H9 (cell line): ENCODE measurements around the gene SEMA3C. TPM values are rescaled to one million over a fixed set of nuclear protein-coding genes. Genes with fewer than 3 reads are reported as not detected.
A peak's percentile ranks its signal among the peaks of the same experiment; 100 is the strongest.

Experiments
- DNase-seq: peaks from one replicate; pipeline ENCODE4 v3.0.0-alpha.2; 2017
- H2AFZ ChIP-seq: one replicate; pipeline ENCODE4 v1.6.1; 2013; ENCODE audit warnings: mild to moderate bottlenecking, low read length, control low read depth, moderate library complexity
- H2AK5ac ChIP-seq: 2 replicates; pipeline ENCODE4 v1.6.1; 2013; ENCODE audit warnings: low read length, control low read depth, mixed read lengths; ENCODE audit not compliant: insufficient read length
- H2BK120ac ChIP-seq: one replicate; pipeline ENCODE4 v1.6.1; 2013; ENCODE audit warnings: low read depth, mild to moderate bottlenecking, low read length, control low read depth, inconsistent platforms; ENCODE audit not compliant: poor library complexity, severe bottlenecking
- H2BK12ac ChIP-seq: 2 replicates; pipeline ENCODE4 v1.6.1; 2013; ENCODE audit warnings: low read length, control low read depth, mixed read lengths, low read depth; ENCODE audit not compliant: insufficient read length
- H2BK15ac ChIP-seq: 2 replicates; pipeline ENCODE4 v1.6.1; 2013; ENCODE audit warnings: low read depth, low read length, control low read depth
- H2BK20ac ChIP-seq: one replicate; pipeline ENCODE4 v1.6.1; 2013; ENCODE audit warnings: low read depth, mild to moderate bottlenecking, low read length, control low read depth, inconsistent platforms; ENCODE audit not compliant: poor library complexity, severe bottlenecking
- H2BK5ac ChIP-seq: 2 replicates; pipeline ENCODE4 v1.6.1; 2013; ENCODE audit warnings: low read length, control low read depth, mixed read lengths; ENCODE audit not compliant: insufficient read length
- H3K14ac ChIP-seq: 2 replicates; pipeline ENCODE4 v1.6.1; 2013; ENCODE audit warnings: low read length, control low read depth; ENCODE audit not compliant: insufficient read depth
- H3K18ac ChIP-seq: 2 replicates; pipeline ENCODE4 v1.6.1; 2013; ENCODE audit warnings: low read depth, mild to moderate bottlenecking, mixed read lengths, low read length, control low read depth; ENCODE audit not compliant: insufficient read length
- H3K23ac ChIP-seq: 2 replicates; pipeline ENCODE4 v1.6.1; 2013; ENCODE audit warnings: low read length, control low read depth, mixed read lengths, low read depth; ENCODE audit not compliant: insufficient read length
- H3K23me2 ChIP-seq: 2 replicates; pipeline ENCODE4 v1.6.1; 2013; ENCODE audit warnings: low read depth, mild to moderate bottlenecking, mixed read lengths, low read length, control low read depth; ENCODE audit not compliant: insufficient read length, poor library complexity, severe bottlenecking
- H3K27ac ChIP-seq: 2 replicates; pipeline ENCODE4 v1.5.1; 2013; ENCODE audit warnings: low read length, control low read depth, mixed read lengths, low read depth; ENCODE audit not compliant: insufficient read length
- H3K27me3 ChIP-seq: 2 replicates; pipeline ENCODE4 v1.6.1; 2013; ENCODE audit warnings: low read length, control low read depth, inconsistent platforms; ENCODE audit not compliant: insufficient read depth
- H3K4ac ChIP-seq: 2 replicates; pipeline ENCODE4 v1.6.1; 2013; ENCODE audit warnings: low read depth, mild to moderate bottlenecking, control low read depth, inconsistent platforms, low read length, moderate library complexity
- H3K4me1 ChIP-seq: 2 replicates; pipeline ENCODE4 v1.6.1; 2013; ENCODE audit warnings: low read length, control low read depth, inconsistent platforms; ENCODE audit not compliant: insufficient read depth
- H3K4me2 ChIP-seq: 2 replicates; pipeline ENCODE4 v1.6.1; 2013; ENCODE audit warnings: low read length, control low read depth, mixed read lengths; ENCODE audit not compliant: insufficient read length, insufficient read depth
- H3K56ac ChIP-seq: 2 replicates; pipeline ENCODE4 v1.6.1; 2013; ENCODE audit warnings: low read depth, mild to moderate bottlenecking, mixed read lengths, low read length, control low read depth; ENCODE audit not compliant: insufficient read length
- H3K79me1 ChIP-seq: 2 replicates; pipeline ENCODE4 v1.6.1; 2013; ENCODE audit warnings: low read depth, mild to moderate bottlenecking, moderate library complexity, low read length, control low read depth, inconsistent platforms; ENCODE audit not compliant: insufficient read depth, poor library complexity, severe bottlenecking
- H3K79me2 ChIP-seq: 2 replicates; pipeline ENCODE4 v1.6.1; 2013; ENCODE audit warnings: low read length, control low read depth, inconsistent platforms; ENCODE audit not compliant: insufficient read depth
- H3K9ac ChIP-seq: 2 replicates; pipeline ENCODE4 v1.6.1; 2013; ENCODE audit warnings: low read length, control low read depth, mixed read lengths; ENCODE audit not compliant: insufficient read length; ENCODE audit errors: extremely low read depth
- H3K9me3 ChIP-seq: one replicate; pipeline ENCODE4 v1.6.1; 2013; ENCODE audit warnings: low read depth, low read length, inconsistent platforms; ENCODE audit not compliant: control insufficient read depth
- H3T11ph ChIP-seq: one replicate; pipeline ENCODE4 v1.6.1; 2013; ENCODE audit warnings: mild to moderate bottlenecking, low read length, control low read depth, inconsistent platforms
- H4K20me1 ChIP-seq: one replicate; pipeline ENCODE4 v1.6.1; 2013; ENCODE audit not compliant: control insufficient read depth, insufficient read length, insufficient read depth
- H4K5ac ChIP-seq: 2 replicates; pipeline ENCODE4 v1.6.1; 2013; ENCODE audit warnings: low read depth, mild to moderate bottlenecking, mixed read lengths, low read length, control low read depth; ENCODE audit not compliant: insufficient read length
- H4K8ac ChIP-seq: replicated peaks from 2 replicates; pipeline ENCODE4 v1.6.1; 2013; ENCODE audit warnings: low read length, control low read depth, mixed read lengths, low read depth; ENCODE audit not compliant: insufficient read length
- H4K91ac ChIP-seq: 2 replicates; pipeline ENCODE4 v1.6.1; 2013; ENCODE audit warnings: low read depth, mild to moderate bottlenecking, moderate library complexity, mixed read lengths, low read length, control low read depth; ENCODE audit not compliant: insufficient read length
- H3K27ac Mint-ChIP-seq, 3 experiments: 2 replicates in 2 of 3; 3 replicates in 1 of 3; pipeline ENCODE4 v1.8.0; 2020 to 2021; ENCODE audit warnings: mixed read lengths in 3 of 3, mild to moderate bottlenecking in 1 of 3, moderate library complexity in 1 of 3
- H3K27me3 Mint-ChIP-seq: 2 replicates; pipeline ENCODE4 v1.8.0; 2021; ENCODE audit warnings: low read depth, mild to moderate bottlenecking, moderate library complexity, mixed read lengths
- H3K36me3 Mint-ChIP-seq, 3 experiments: 2 replicates in 2 of 3; 3 replicates in 1 of 3; pipeline ENCODE4 v1.8.0; 2020 to 2021; ENCODE audit warnings: low read depth in 3 of 3, mixed read lengths in 3 of 3; ENCODE audit not compliant: insufficient read depth in 1 of 3
- H3K4me1 Mint-ChIP-seq, 2 experiments: 2 replicates each; pipeline ENCODE4 v1.8.0; 2020; ENCODE audit warnings: mixed read lengths in 2 of 2
- H3K4me3 Mint-ChIP-seq, 2 experiments: 2 replicates in 1 of 2; 3 replicates in 1 of 2; pipeline ENCODE4 v1.8.0; 2020 to 2021; ENCODE audit warnings: mild to moderate bottlenecking in 2 of 2, mixed read lengths in 2 of 2, moderate library complexity in 1 of 2
- H3K9me3 Mint-ChIP-seq, 2 experiments: 2 replicates in 1 of 2; 3 replicates in 1 of 2; pipeline ENCODE4 v1.8.0; 2020; ENCODE audit warnings: mild to moderate bottlenecking in 2 of 2, mixed read lengths in 2 of 2, moderate library complexity in 1 of 2
- CTCF ChIP-seq: fragments of 200-600 bp; sonication (generic); conservative IDR thresholded peaks from 3 replicates; pipeline ENCODE4 v1.8.0; 2021; ENCODE audit warnings: antibody characterized with exemption, mild to moderate bottlenecking
- WGBS: extraction: QIAGEN DNeasy Blood & Tissue Kit; methylation state at CpG from one replicate; pipeline ENCODE4 v1.1.7; 2013; ENCODE audit warnings: missing lambda C conversion rate, low lambda C conversion rate, mixed read lengths; ENCODE audit not compliant: insufficient read length; ENCODE audit errors: extremely low coverage; 5-methylcytosine and 5-hydroxymethylcytosine counted together
- total RNA-seq: library from RNA; stranded (reverse); gene quantifications from 2 replicates; pipeline ENCODE4 v1.2.1, GENCODE V29; 2021

SEMA3C gene
- total RNA-seq, 1 experiment from 2014 or later = 1.6 TPM

- DNase-seq = no peak
- Histone ChIP-seq H3K79me2 (no peaks in the 10 kb centered on the region), H3K27me3 (no peaks in the 10 kb centered on the region), H2AFZ (no peak overlapping the region), H3K27ac (no peak overlapping the region), H2BK5ac (no peak overlapping the region), H2BK20ac (no peak overlapping the region), H2AK5ac (no peak overlapping the region), H2BK15ac (no peak overlapping the region), H4K8ac (no peak overlapping the region), H3K14ac (no peak overlapping the region), H3K4ac (no peak overlapping the region), H3K4me2 (no peak overlapping the region), H3K79me1 (no peaks in the 10 kb centered on the region), H3K56ac (no peak overlapping the region), H2BK120ac (no peak overlapping the region), H3K9me3 (no peaks in the 10 kb centered on the region), H4K91ac (no peak overlapping the region), H2BK12ac (no peak overlapping the region), H3K4me1 (no peaks in the 10 kb centered on the region), H3K23ac (no peak overlapping the region), H3K9ac (no peak overlapping the region), H3K23me2 (no peaks in the 10 kb centered on the region), H4K20me1 (no peaks in the 10 kb centered on the region), H4K5ac (no peak overlapping the region), H3T11ph (no peak overlapping the region), H3K18ac (no peak overlapping the region)
- Mint-ChIP-seq H3K36me3 (no peaks in the 10 kb centered on the region), H3K9me3 (no peaks in the 10 kb centered on the region), H3K27me3 (no peaks in the 10 kb centered on the region), H3K27ac (0 out of 7 replicates have a peak overlapping the region, but pooled peaks of 1 of the 3 experiments have one; percentile 54), H3K4me1 (peaks cover 4 to 6% of the 10 kb centered on the region in 2 experiments), H3K4me3 (no peak overlapping the region)
- whole genome bisulfite sequencing = no CpG with 5 or more reads among the region's 3 CpGs
- no peak for TF ChIP-seq CTCF
These were observed 48.4 kb upstream of the SEMA3C start for GRCh38 chr7:80967071-80967916.
